SW480 (cell line): ENCODE data around the gene ARHGAP12.

Source experiments
- DNase-seq: peaks from one replicate; pipeline ENCODE4 v3.0.0-alpha.2; 2016; ENCODE audit warnings: low spot score

ARHGAP12 gene

GRCh38 chr10:31762316-31762715 is 166.3 kb downstream of the ARHGAP12 start:
- DNase-seq, result no peak

GRCh38 chr10:31761156-31761555 is 167.5 kb downstream of the ARHGAP12 start:
- no peak for DNase-seq

- no peak for DNase-seq
Measured at GRCh38 chr10:31760674-31761081, 168.0 kb downstream of the ARHGAP12 start.

- DNase-seq, result peak; percentile 95
Measured at GRCh38 chr10:31759799-31760626, 168.6 kb downstream of the ARHGAP12 start.

GRCh38 chr10:31759124-31759798 is 169.4 kb downstream of the ARHGAP12 start:
- DNase-seq, result peak; percentile 81

- no peak for DNase-seq
Measured at GRCh38 chr10:31758495-31758894, 170.1 kb downstream of the ARHGAP12 start.

- no peak for DNase-seq
Measured at GRCh38 chr10:31757831-31758230, 170.8 kb downstream of the ARHGAP12 start.

GRCh38 chr10:31757386-31757791 is 171.2 kb downstream of the ARHGAP12 start:
- no peak for DNase-seq

- no peak for DNase-seq
Measured at GRCh38 chr10:31756729-31757110, 171.9 kb downstream of the ARHGAP12 start.

- no peak for DNase-seq
Measured at GRCh38 chr10:31756101-31756728, 172.4 kb downstream of the ARHGAP12 start.
